IMR-90 (cell line): ENCODE measurements around the gene SNX3. TPM values are rescaled to one million over a fixed set of nuclear protein-coding genes. Genes with fewer than 3 reads are reported as not detected.

ENCODE experiments used
- ATAC-seq: fragments of 200-7000 bp; cut with Tn5 transposase; 2 replicates; pipeline ENCODE4 v1.9.1; 2020; ENCODE audit warnings: low read depth, mild to moderate bottlenecking, moderate library complexity
- BruUV-seq: library from RNA; stranded (reverse); fragments of 400-500 nt; replicated peaks from 2 replicates; lab custom pipeline; 2021; lab: Mats Ljungman, UMichigan
- CTCF ChIA-PET: fragments of 300-600 bp; formaldehyde crosslinking; extraction: SDS; loops from one replicate; lab custom pipeline; 2021; ENCODE audit warnings: antibody characterized with exemption; lab: Yijun Ruan, JAX
- POLR2A ChIA-PET: fragments of 300-600 bp; sonication (Branson Sonifier 250); formaldehyde crosslinking; loops from one replicate; lab custom pipeline; 2022; ENCODE audit warnings: antibody characterized with exemption; ENCODE audit not compliant: unreplicated experiment; lab: Charles Lee
- DNase-seq: peaks from one replicate; pipeline ENCODE4 v3.0.0; 2013
- H2AFZ ChIP-seq: replicated peaks from 2 replicates; pipeline ENCODE3; 2013; ENCODE audit warnings: low read length, mild to moderate bottlenecking; ENCODE audit not compliant: poor library complexity
- H2AK5ac ChIP-seq: 2 replicates; pipeline ENCODE4 v1.6.1; 2013; ENCODE audit warnings: low read depth, low read length, inconsistent platforms
- H2AK9ac ChIP-seq: replicated peaks from 2 replicates; pipeline ENCODE3; 2013; ENCODE audit warnings: mild to moderate bottlenecking, low read depth, low read length, moderate library complexity; ENCODE audit not compliant: poor library complexity
- H2BK120ac ChIP-seq: 2 replicates; pipeline ENCODE4 v1.6.1; 2013; ENCODE audit warnings: low read depth, low read length, inconsistent platforms
- H2BK15ac ChIP-seq: 3 replicates; pipeline ENCODE4 v1.6.1; 2013; ENCODE audit warnings: low read depth, low read length, inconsistent platforms
- H2BK20ac ChIP-seq: 2 replicates; pipeline ENCODE4 v1.6.1; 2013; ENCODE audit warnings: low read depth, mild to moderate bottlenecking, inconsistent platforms, low read length, moderate library complexity
- H2BK5ac ChIP-seq: 2 replicates; pipeline ENCODE4 v1.6.1; 2013; ENCODE audit warnings: mild to moderate bottlenecking, low read depth, low read length, inconsistent platforms; ENCODE audit not compliant: poor library complexity, severe bottlenecking
- H3K14ac ChIP-seq: replicated peaks from 2 replicates; pipeline ENCODE4 v1.6.1; 2013; ENCODE audit warnings: low read depth, low read length, inconsistent platforms
- H3K18ac ChIP-seq: 2 replicates; pipeline ENCODE4 v1.6.1; 2013; ENCODE audit warnings: low read depth, low read length, control low read depth
- H3K23ac ChIP-seq: 2 replicates; pipeline ENCODE4 v1.6.1; 2013; ENCODE audit warnings: low read depth, low read length, inconsistent platforms
- H3K27ac ChIP-seq: 2 replicates; pipeline ENCODE4 v1.5.1; 2013; ENCODE audit warnings: mild to moderate bottlenecking, control low read depth, low read length; ENCODE audit not compliant: insufficient read depth
- H3K27me3 ChIP-seq: 2 replicates; pipeline ENCODE4 v1.6.1; 2013; ENCODE audit warnings: low read length; ENCODE audit not compliant: control insufficient read depth, insufficient read depth
- H3K36me3 ChIP-seq: 2 replicates; pipeline ENCODE4 v1.6.1; 2013; ENCODE audit warnings: low read length, mixed read lengths; ENCODE audit not compliant: control insufficient read depth, insufficient read depth
- H3K4ac ChIP-seq: 2 replicates; pipeline ENCODE4 v1.6.1; 2013; ENCODE audit warnings: low read depth, low read length, inconsistent platforms
- H3K4me1 ChIP-seq: 2 replicates; pipeline ENCODE4 v1.6.1; 2013; ENCODE audit warnings: low read length, mixed read lengths; ENCODE audit not compliant: control insufficient read depth, insufficient read depth
- H3K4me2 ChIP-seq: 2 replicates; pipeline ENCODE4 v1.6.1; 2013; ENCODE audit warnings: low read depth, mild to moderate bottlenecking, control low read depth, low read length, moderate library complexity
- H3K4me3 ChIP-seq: 2 replicates; pipeline ENCODE4 v1.5.1; 2013; ENCODE audit warnings: low read depth, mild to moderate bottlenecking, control low read depth, low read length, moderate library complexity; ENCODE audit not compliant: insufficient read depth
- H3K56ac ChIP-seq: 2 replicates; pipeline ENCODE4 v1.6.1; 2013; ENCODE audit warnings: low read length, inconsistent platforms; ENCODE audit not compliant: insufficient read depth; ENCODE audit errors: extremely low read depth
- H3K79me1 ChIP-seq, 2 experiments: 2 replicates each; pipeline ENCODE4 v1.6.1; 2013; ENCODE audit warnings: low read length in 2 of 2, inconsistent platforms in 1 of 2, low read depth in 1 of 2
- H3K9ac ChIP-seq: 2 replicates; pipeline ENCODE4 v1.6.1; 2013; ENCODE audit warnings: low read depth, low read length, control low read depth
- H3K9me1 ChIP-seq: 2 replicates; pipeline ENCODE4 v1.6.1; 2013; ENCODE audit warnings: low read length, inconsistent platforms; ENCODE audit not compliant: insufficient read depth
- H3K9me3 ChIP-seq: 2 replicates; pipeline ENCODE4 v1.6.1; 2013; ENCODE audit warnings: low read length; ENCODE audit not compliant: control insufficient read depth, insufficient read depth
- H4K20me1 ChIP-seq: 2 replicates; pipeline ENCODE4 v1.6.1; 2013; ENCODE audit warnings: low read length, inconsistent platforms; ENCODE audit not compliant: insufficient read depth
- H4K5ac ChIP-seq: 2 replicates; pipeline ENCODE4 v1.6.1; 2013; ENCODE audit warnings: mild to moderate bottlenecking, low read depth, low read length, control low read depth
- H4K8ac ChIP-seq, 2 experiments: 2 replicates each; pipeline ENCODE4 v1.6.1; 2013; ENCODE audit warnings: low read depth in 2 of 2, low read length in 2 of 2, control low read depth in 1 of 2, inconsistent platforms in 1 of 2
- H4K91ac ChIP-seq: 2 replicates; pipeline ENCODE4 v1.6.1; 2013; ENCODE audit warnings: low read depth, low read length, inconsistent platforms; ENCODE audit not compliant: insufficient read depth
- BHLHE40 ChIP-seq: fragments of 150-350 bp; IDR thresholded peaks from 2 replicates; pipeline ENCODE4 v1.6.1; 2016; ENCODE audit warnings: mild to moderate bottlenecking, low read depth, low read length
- CEBPB ChIP-seq: IDR thresholded peaks from 2 replicates; pipeline ENCODE4 v1.6.1; 2012; ENCODE audit warnings: low read depth, low read length, improper control_type of control experiment
- FOS ChIP-seq: fragments of 150-350 bp; IDR thresholded peaks from 2 replicates; pipeline ENCODE4 v1.6.1; 2016; ENCODE audit warnings: low read depth, low read length
- MAFK ChIP-seq: IDR thresholded peaks from 2 replicates; pipeline ENCODE4 v1.6.1; 2012; ENCODE audit warnings: low read depth, low read length, improper control_type of control experiment
- MAZ ChIP-seq: IDR thresholded peaks from 2 replicates; pipeline ENCODE4 v1.6.1; 2012; ENCODE audit warnings: low read depth, mild to moderate bottlenecking, low read length, improper control_type of control experiment, moderate library complexity, borderline replicate concordance
- NFE2L2 ChIP-seq: fragments of 150-350 bp; IDR thresholded peaks from 2 replicates; pipeline ENCODE4 v1.6.1; 2016; ENCODE audit warnings: low read depth, mild to moderate bottlenecking, low read length
- POLR2A ChIP-seq: IDR thresholded peaks from 2 replicates; pipeline ENCODE4 v1.6.1; 2012; ENCODE audit warnings: mild to moderate bottlenecking, low read depth, low read length
- RCOR1 ChIP-seq: IDR thresholded peaks from 2 replicates; pipeline ENCODE4 v1.6.1; 2012; ENCODE audit warnings: mild to moderate bottlenecking, low read length, improper control_type of control experiment; ENCODE audit not compliant: insufficient replicate concordance
- RFX5 ChIP-seq: IDR thresholded peaks from 2 replicates; pipeline ENCODE4 v1.8.0; 2012; ENCODE audit warnings: low read depth, mild to moderate bottlenecking, low read length, moderate library complexity
- SMC3 ChIP-seq: fragments of 150-350 bp; IDR thresholded peaks from 2 replicates; pipeline ENCODE4 v1.6.1; 2016; ENCODE audit warnings: low read depth, mild to moderate bottlenecking, antibody characterized with exemption, low read length, moderate library complexity
- WGBS, 2 experiments: methylation state at CpG; one replicate each; pipeline versions ENCODE4 v1.1.5 to v1.1.7; 2013; ENCODE audit warnings: missing lambda C conversion rate in 2 of 2; ENCODE audit not compliant: insufficient read length in 1 of 2; ENCODE audit errors: extremely low coverage in 2 of 2; 5-methylcytosine and 5-hydroxymethylcytosine counted together
- dilution Hi-C: fragments of 300-500 bp; cut with HindIII; formaldehyde crosslinking; loops from one replicate; pipeline ENCODE4 v1.14.3; 2018; ENCODE audit warnings: low sequenced_read_pairs; ENCODE audit not compliant: unreplicated experiment
- in situ Hi-C: fragments of 300-500 bp; cut with MboI; formaldehyde crosslinking; loops from 3 replicates; pipeline ENCODE4 v1.14.3; 2019; ENCODE audit warnings: low sequenced_read_pairs, inconsistent platforms, mixed read lengths
- intact Hi-C: fragments of 100-400 bp; cut with micrococcal nuclease; formaldehyde crosslinking; loops from 2 replicates; pipeline ENCODE4 v1.10.0; 2022
- polyA plus RNA-seq, 3 experiments: library from polyadenylated mRNA; depleted of rRNA; stranded (reverse); fragments of >200 nt; gene quantifications; 2 replicates each; pipeline ENCODE4 v1.2.3, GENCODE V29; 2012; ENCODE audit warnings: low replicate concordance in 1 of 3
- total RNA-seq: library from RNA; depleted of rRNA; stranded (reverse); fragments of >200 nt; gene quantifications from 2 replicates; pipeline ENCODE4 v1.2.3, GENCODE V29; 2012
- TF ChIP-seq, protein P1 (sequence below): fragments of 150-350 bp; IDR thresholded peaks from 2 replicates; pipeline ENCODE4 v1.6.1; 2017; ENCODE audit warnings: mild to moderate bottlenecking, antibody characterized with exemption, low read length, low read depth
- TF ChIP-seq, protein P2 (sequence below): fragments of 150-350 bp; IDR thresholded peaks from 2 replicates; pipeline ENCODE4 v1.6.1; 2016; ENCODE audit warnings: low read depth, mild to moderate bottlenecking, low read length, moderate library complexity, borderline replicate concordance
- TF ChIP-seq, protein P3 (sequence below): conservative IDR thresholded peaks from 2 replicates; pipeline ENCODE4 v1.5.1; 2012; ENCODE audit warnings: mild to moderate bottlenecking, low read depth, low read length, improper control_type of control experiment

Gene SNX3
- total and polyA plus RNA-seq, 2 of the 4 experiments (the other 2 are of a cell fraction), result 105 to 159 TPM

DNA sequence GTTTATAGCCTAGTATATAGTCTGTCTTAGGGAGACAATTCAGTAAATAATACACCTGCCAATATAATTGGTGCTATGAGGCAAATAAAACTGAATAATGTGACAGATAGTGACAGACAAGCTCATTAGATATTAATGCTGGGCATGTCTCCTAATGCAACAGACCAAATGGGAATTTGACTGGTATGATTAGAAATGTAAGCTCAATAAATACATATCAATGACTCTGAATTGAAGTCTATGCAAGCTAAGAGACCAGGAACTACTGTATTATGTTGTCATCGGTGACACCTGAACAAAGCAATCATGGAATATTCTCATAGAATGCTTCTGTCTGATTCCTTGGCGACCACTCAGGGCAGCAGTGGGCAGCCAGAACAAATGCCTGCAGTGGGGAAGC is 2.5 kb upstream of the SNX3 start:
- H3K23ac ChIP-seq, result no peak overlapping the region
- no peak overlapping the region for H3K27ac ChIP-seq
- H3K79me1 ChIP-seq, result peaks cover 3 to 4% of the 10 kb centered on the region in 2 experiments; a peak in 3 of 4 replicates
- H4K8ac ChIP-seq, result no peak overlapping the region
- H4K20me1 ChIP-seq, result no peaks in the 10 kb centered on the region
- H3K14ac ChIP-seq, result no peak overlapping the region
- H3K4me2 ChIP-seq, result no peak overlapping the region
- ChIA-PET CTCF (no interaction called here), POLR2A (no interaction called here)
- no peaks in the 10 kb centered on the region for H3K27me3 ChIP-seq
- BruUV-seq, result no TSS peak
- no peaks in the 10 kb centered on the region for H3K9me3 ChIP-seq
- intact Hi-C loops (loop anchor here (5.0 kb wide), 2 partner anchors 151 to 229 kb away; no protein-coding TSS in a partner anchor), in situ Hi-C loops (no loop called here), dilution Hi-C loops (no loop called here)
- H2AFZ ChIP-seq, result no peak overlapping the region
- no peaks in the 10 kb centered on the region for H3K36me3 ChIP-seq
- H3K9me1 ChIP-seq, result no peaks in the 10 kb centered on the region
- H2AK5ac ChIP-seq, result no peak overlapping the region
- H4K91ac ChIP-seq, result no peak overlapping the region
- WGBS, 2 experiments, result no CpG with 5 or more reads among the region's 2 CpGs
- ATAC-seq (no peak), DNase-seq (no peak)
- no peak overlapping the region for H3K56ac ChIP-seq
- TF ChIP-seq FOS (no peak), RFX5 (no peak), NFE2L2 (no peak), SMC3 (no peak), RCOR1 (no peak), POLR2A (no peak), MAFK (no peak), BHLHE40 (no peak), CEBPB (no peak), MAZ (no peak)
- TF ChIP-seq, protein P1, sequence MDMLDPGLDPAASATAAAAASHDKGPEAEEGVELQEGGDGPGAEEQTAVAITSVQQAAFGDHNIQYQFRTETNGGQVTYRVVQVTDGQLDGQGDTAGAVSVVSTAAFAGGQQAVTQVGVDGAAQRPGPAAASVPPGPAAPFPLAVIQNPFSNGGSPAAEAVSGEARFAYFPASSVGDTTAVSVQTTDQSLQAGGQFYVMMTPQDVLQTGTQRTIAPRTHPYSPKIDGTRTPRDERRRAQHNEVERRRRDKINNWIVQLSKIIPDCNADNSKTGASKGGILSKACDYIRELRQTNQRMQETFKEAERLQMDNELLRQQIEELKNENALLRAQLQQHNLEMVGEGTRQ, result no peak
- TF ChIP-seq, protein P2, sequence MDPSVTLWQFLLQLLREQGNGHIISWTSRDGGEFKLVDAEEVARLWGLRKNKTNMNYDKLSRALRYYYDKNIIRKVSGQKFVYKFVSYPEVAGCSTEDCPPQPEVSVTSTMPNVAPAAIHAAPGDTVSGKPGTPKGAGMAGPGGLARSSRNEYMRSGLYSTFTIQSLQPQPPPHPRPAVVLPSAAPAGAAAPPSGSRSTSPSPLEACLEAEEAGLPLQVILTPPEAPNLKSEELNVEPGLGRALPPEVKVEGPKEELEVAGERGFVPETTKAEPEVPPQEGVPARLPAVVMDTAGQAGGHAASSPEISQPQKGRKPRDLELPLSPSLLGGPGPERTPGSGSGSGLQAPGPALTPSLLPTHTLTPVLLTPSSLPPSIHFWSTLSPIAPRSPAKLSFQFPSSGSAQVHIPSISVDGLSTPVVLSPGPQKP, result no peak
- TF ChIP-seq, protein P3, sequence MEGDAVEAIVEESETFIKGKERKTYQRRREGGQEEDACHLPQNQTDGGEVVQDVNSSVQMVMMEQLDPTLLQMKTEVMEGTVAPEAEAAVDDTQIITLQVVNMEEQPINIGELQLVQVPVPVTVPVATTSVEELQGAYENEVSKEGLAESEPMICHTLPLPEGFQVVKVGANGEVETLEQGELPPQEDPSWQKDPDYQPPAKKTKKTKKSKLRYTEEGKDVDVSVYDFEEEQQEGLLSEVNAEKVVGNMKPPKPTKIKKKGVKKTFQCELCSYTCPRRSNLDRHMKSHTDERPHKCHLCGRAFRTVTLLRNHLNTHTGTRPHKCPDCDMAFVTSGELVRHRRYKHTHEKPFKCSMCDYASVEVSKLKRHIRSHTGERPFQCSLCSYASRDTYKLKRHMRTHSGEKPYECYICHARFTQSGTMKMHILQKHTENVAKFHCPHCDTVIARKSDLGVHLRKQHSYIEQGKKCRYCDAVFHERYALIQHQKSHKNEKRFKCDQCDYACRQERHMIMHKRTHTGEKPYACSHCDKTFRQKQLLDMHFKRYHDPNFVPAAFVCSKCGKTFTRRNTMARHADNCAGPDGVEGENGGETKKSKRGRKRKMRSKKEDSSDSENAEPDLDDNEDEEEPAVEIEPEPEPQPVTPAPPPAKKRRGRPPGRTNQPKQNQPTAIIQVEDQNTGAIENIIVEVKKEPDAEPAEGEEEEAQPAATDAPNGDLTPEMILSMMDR, result no peak
- no peak overlapping the region for H3K9ac ChIP-seq
- no peaks in the 10 kb centered on the region for H3K4me1 ChIP-seq
- no peak overlapping the region for H3K4ac ChIP-seq
- H4K5ac ChIP-seq, result no peak overlapping the region
- H3K4me3 ChIP-seq, result no peak overlapping the region
- no peak overlapping the region for H3K18ac ChIP-seq
- no peak overlapping the region for H2BK5ac ChIP-seq
- H2AK9ac ChIP-seq, result no peak overlapping the region
- H2BK15ac ChIP-seq, result no peak overlapping the region
- no peak overlapping the region for H2BK20ac ChIP-seq
- H2BK120ac ChIP-seq, result no peak overlapping the region
